ENCODE measurements around the gene DUOXA1.

DNA sequence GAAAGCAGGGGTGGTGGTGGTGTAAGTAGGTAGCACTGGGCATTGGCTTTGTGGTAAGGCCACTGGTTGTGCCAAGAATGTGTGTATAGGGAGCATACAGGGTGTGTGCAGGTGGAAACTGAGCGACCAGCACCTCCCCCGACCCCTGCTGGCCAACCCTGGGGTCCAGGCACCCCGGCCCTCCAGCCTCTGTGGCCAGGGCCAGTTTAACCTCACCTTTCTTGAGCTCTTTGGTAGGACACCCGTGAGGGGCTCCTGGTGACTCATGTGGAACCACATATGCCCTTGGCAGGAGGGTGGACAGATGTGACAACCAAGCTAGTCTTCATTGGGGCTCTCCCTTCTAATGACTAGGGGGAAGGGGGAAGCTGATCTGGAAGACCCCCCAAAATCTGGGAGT lies 38.6 kb upstream of the DUOXA1 start:
- TF ChIP-seq, protein P1, sequence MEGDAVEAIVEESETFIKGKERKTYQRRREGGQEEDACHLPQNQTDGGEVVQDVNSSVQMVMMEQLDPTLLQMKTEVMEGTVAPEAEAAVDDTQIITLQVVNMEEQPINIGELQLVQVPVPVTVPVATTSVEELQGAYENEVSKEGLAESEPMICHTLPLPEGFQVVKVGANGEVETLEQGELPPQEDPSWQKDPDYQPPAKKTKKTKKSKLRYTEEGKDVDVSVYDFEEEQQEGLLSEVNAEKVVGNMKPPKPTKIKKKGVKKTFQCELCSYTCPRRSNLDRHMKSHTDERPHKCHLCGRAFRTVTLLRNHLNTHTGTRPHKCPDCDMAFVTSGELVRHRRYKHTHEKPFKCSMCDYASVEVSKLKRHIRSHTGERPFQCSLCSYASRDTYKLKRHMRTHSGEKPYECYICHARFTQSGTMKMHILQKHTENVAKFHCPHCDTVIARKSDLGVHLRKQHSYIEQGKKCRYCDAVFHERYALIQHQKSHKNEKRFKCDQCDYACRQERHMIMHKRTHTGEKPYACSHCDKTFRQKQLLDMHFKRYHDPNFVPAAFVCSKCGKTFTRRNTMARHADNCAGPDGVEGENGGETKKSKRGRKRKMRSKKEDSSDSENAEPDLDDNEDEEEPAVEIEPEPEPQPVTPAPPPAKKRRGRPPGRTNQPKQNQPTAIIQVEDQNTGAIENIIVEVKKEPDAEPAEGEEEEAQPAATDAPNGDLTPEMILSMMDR (conservative IDR thresholded peaks at IDR 0.05 in 1 of 2, IDR thresholded peaks at IDR 0.05 in 1 of 2; ENCODE audit: extremely low read depth in 1 of 2, insufficient read depth in 1 of 2, low read depth in 1 of 2, low read length in 2 of 2) = no peak
- no peak for TF ChIP-seq EZH2 (IDR thresholded peaks at IDR 0.05; ENCODE audit: borderline replicate concordance, low read length)

Data from mammary epithelial cell (primary cell).